ELR (cell line): ENCODE results near the gene FUNDC2.

Experiments used
- DNase-seq: peaks from one replicate; pipeline ENCODE4 v3.0.0-alpha.2; 2015; ENCODE audit warnings: low read depth

FUNDC2 gene

GRCh38 chrX:155023907-155024833, 2.5 kb upstream of the FUNDC2 start:
- no peak for DNase-seq

GRCh38 chrX:155026420-155026726, 271 bp upstream of the FUNDC2 start:
- DNase-seq = no peak

- DNase-seq = peak; percentile 67
Observed at GRCh38 chrX:155027509-155028066, 944 bp downstream of the FUNDC2 start.

- no peak for DNase-seq
Observed at GRCh38 chrX:155028129-155028528, 1.5 kb downstream of the FUNDC2 start.

DNA sequence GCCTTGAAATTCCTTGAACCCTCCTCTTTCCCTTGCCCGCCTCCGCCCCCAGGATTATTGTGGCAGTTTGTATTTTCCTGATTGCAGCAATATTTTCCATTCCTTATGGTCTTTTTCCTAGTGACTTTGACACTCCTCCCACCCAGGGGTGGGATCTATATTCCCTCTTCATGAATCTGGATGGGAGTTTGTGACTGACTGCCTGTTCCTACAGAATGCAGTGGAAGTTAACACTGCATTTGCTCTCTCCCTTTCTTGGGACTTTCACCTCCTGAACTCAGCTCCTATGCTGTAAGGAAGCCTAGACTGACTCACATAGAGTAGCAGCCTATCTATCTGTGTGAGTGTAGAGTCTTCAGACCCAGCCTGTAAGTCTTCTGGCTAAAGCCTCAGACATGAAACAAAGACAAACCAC, 2.2 kb downstream of the FUNDC2 start:
- DNase-seq = peak; percentile 39

GRCh38 chrX:155031657-155032056, 5.0 kb downstream of the FUNDC2 start:
- no peak for DNase-seq

- no peak for DNase-seq
Observed at GRCh38 chrX:155035688-155036087, 9.0 kb downstream of the FUNDC2 start.

DNA sequence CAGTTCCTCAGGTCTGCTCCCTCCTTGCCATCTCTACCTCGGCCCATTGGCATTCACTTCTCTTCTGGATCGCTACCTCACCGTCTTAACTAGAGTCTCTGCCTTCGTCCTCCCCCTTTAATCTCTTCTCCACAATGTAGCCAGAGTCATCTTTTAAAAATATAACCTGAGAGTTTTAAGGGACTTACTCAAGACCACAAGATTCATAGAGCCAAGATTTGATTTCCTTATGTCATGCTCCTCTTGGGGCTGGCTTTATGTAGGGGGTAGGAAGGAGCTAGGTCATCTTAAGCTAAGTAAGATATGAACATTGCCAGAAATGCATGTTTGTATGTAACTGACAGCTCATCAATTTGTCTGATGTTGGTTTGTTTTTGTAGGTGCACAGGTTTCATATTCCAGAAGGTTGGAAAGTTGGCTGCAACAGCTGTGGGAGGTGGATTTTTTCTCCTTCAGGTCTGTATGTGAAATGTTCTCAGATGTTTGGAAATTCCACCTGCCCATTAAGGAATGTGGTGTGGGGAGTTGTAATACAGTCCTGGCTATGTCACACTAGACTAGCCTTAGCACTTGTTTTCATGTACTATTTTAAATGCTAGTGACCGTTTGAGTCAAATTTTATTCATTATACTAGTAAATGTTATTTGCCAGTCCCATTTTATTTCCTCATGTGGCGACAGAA, 19.6 kb downstream of the FUNDC2 start:
- no peak for DNase-seq

DNA sequence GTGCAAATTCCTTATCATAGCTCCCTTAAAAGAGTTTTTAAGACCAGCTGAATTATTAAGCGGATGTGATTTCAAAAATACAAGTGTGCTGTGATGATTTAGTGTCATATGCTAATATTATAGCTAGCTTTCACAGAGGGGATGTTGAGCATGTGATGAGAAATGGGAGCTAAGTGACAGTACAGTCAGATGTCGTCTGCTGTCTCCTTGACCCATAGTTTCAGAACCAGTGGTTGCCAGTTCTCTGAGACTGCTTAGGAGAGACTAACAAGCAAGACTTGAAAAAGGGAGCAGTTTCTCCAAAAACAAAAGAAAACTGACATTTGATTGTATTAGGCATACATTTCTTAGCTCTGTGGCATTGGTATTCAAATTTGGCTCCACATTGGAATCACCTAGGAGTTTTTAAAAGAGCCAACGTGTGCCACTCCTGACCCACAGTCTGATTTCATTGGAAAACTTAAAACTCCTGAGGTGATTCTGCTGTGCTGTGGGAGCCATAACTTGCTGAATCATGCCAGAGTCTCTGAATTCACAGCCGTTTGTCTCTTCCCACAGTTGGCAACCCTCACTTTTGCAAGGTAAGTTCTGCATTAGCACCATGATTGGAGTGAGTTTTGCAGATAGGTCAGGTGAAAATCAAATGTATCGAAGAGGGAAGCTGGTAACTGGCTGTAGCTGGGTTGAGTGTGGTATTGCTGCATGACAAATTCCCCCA, 20.3 kb downstream of the FUNDC2 start:
- DNase-seq = no peak

DNA sequence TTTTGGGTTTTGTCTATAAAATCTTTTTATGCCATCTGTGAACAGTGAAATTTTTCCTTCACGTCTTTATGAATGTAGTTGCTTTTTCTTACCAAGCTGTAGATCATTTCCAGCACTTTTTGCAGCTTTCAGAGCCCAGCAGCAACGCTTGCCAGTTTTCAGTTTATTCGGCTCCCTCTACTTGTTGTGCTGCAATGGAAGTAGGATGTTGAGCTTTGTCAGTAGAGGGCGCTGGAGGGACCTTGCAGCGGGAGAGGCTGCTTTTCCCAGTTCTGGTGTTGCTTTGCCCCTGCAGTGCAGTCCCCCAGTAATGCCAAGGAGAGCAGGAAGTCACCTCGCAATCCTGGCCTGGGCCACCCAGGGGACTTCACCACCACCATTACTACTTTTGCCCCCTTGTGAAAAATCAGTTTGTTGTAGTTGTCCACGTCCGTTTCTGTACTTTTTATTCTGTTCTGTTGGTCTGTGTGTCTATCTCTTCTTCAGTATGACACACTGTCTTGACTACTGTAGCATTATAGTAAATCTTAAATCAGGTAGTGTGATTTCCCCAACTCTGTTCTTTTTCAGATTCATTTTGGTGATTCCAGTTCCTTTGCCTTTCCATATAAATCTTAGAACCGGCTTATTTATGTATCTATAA, 22.5 kb downstream of the FUNDC2 start:
- peak; percentile 56 for DNase-seq

- DNase-seq = peak; percentile 14
Observed at GRCh38 chrX:155052738-155053498, 26.3 kb downstream of the FUNDC2 start.

DNA sequence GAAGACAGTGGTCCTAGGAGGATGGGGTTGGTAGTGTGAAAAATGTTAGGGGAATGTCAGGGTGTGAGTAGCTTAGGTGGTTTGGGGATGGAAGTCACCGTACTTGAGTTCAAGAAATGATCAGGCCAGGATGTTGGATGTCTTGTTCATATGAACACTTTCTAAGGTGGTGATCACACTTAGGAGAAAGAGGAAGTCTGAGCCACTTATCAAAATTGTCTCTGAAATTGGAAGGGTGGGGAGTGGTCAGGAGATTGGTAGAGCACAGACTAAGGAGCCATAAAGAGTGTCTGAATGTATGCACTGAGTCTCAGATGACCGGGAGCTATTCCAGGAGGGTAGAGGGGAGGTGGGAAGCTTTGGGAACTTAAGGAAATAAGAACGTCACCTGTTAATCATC, 27.0 kb downstream of the FUNDC2 start:
- DNase-seq = no peak

GRCh38 chrX:155054255-155054654, 27.6 kb downstream of the FUNDC2 start:
- no peak for DNase-seq

GRCh38 chrX:155055494-155055893, 28.9 kb downstream of the FUNDC2 start:
- DNase-seq = no peak

GRCh38 chrX:155056471-155056870, 29.8 kb downstream of the FUNDC2 start:
- DNase-seq = no peak

GRCh38 chrX:155056877-155057792, 30.5 kb downstream of the FUNDC2 start:
- peak; percentile 62 for DNase-seq

DNA sequence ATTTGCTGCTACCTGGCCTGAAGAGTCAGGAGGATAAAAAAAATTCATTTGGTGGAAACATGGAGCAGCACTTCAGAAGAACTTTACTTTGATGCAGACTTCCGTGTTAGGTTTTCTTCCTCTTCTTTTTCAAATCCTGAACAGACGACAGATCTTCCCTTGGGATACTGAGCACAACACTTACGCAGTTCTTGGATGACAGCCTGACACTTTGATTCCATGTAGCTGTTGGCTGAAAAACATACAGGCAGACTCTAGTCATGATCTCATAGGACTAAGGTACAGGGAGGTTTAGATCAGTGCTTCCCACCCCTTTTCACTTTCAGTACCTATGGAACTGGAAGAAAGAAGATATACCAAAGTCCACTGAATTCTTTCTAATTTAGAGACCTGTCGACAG, 35.1 kb downstream of the FUNDC2 start:
- no peak for DNase-seq

GRCh38 chrX:155065035-155065734, 38.5 kb downstream of the FUNDC2 start:
- DNase-seq = peak; percentile 56

DNA sequence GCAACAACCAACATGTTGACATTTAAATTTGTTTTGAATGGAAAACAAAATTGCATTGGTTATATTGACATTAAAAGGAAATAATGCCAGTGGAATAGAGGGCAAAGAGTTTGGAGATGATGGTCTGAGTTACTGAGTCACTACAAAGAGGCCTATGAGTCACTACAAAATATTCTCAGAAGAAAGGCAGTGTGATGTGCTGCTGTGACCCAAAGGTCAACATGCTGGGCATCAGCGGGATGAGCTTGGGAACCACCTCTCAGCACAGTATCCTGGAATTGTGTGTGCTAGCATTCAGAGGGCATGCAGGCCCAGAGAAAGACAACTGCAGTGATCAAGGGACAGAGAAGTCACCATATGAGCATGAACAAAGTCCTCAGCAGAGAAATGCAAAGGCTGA, 41.5 kb downstream of the FUNDC2 start:
- DNase-seq = peak; percentile 84

- no peak for DNase-seq
Observed at GRCh38 chrX:155069414-155069813, 42.8 kb downstream of the FUNDC2 start.
